ENCODE results near the gene TMC6. TPM values are rescaled to one million over a fixed set of nuclear protein-coding genes. Genes with fewer than 3 reads are reported as not detected.
A peak's percentile ranks its signal among the peaks of the same experiment; 100 is the strongest.

TMC6 gene
- total and polyA plus RNA-seq, 2 of the 13 experiments (the other 11 are each of a cell fraction or from before 2014, with no cell fraction given), result 48.4 to 99.1 TPM

DNA sequence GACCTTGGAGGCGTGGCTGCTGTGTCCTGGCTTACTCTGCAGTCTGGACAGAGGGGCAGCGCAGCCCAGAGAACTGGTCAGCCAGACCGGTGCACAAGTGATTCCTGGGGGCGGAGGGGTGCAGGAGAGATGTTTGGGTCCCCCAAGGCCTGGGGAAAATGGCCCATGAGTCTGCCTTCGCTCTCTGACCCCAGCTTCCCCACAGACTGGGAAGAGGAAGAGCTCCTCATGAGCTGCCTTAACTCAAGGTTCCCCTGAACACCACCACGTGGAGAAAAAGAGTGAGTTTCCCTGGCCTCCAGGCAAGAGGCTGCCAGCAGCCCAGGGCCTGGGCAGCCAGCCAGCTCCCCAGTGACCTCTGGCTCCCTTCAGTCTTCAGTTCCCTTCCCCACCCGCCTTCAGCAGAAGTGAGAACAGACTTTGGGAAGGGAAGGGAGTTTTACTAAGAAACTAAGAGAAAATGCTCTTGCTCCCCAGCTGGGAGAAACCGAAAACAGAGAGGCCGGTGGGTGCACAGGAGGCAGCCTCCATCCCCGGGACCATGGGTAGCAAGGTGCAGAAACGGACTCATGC lies 15.7 kb upstream of the TMC6 start (continued):
- TF ChIP-seq RNF219 (CRISPR knock-in tag; IDR thresholded peaks at IDR 0.05) (no peak), HNF4G (IDR thresholded peaks at IDR 0.05; ENCODE audit: borderline replicate concordance, low read depth, low read length) (no peak), HNF4G (CRISPR knock-in tag; IDR thresholded peaks at IDR 0.05; ENCODE audit: borderline replicate concordance, low read depth) (0 out of 2 replicates have a peak, but pooled peaks have one; percentile 15), EHMT2 (IDR thresholded peaks at IDR 0.05; ENCODE audit: borderline replicate concordance, low read depth, low read length) (no peak), BHLHE40 (IDR thresholded peaks at IDR 0.05; ENCODE audit: low read length) (no peak), SKI (IDR thresholded peaks at IDR 0.05; ENCODE audit: partially characterized antibody) (no peak), ZKSCAN5 (CRISPR knock-in tag; IDR thresholded peaks at IDR 0.05) (no peak), EEA1 (CRISPR knock-in tag; IDR thresholded peaks at IDR 0.05; ENCODE audit: borderline replicate concordance) (no peak), FOXM1 (CRISPR knock-in tag; IDR thresholded peaks at IDR 0.05) (no peak), MAX (IDR thresholded peaks at IDR 0.05) (peak; percentile 75), ZFYVE20 (CRISPR knock-in tag; IDR thresholded peaks at IDR 0.05; ENCODE audit: borderline replicate concordance, low read depth) (no peak), CHCHD3 (CRISPR knock-in tag; IDR thresholded peaks at IDR 0.05) (no peak), SCMH1 (CRISPR knock-in tag; IDR thresholded peaks at IDR 0.05; ENCODE audit: borderline replicate concordance) (no peak), RELA (CRISPR knock-in tag; IDR thresholded peaks at IDR 0.05) (no peak), HNRNPK (IDR thresholded peaks at IDR 0.05; ENCODE audit: low read depth, low read length, poor library complexity, severe bottlenecking) (no peak), SMC3 (IDR thresholded peaks at IDR 0.05; ENCODE audit: low read length) (no peak), RBAK (CRISPR knock-in tag; IDR thresholded peaks at IDR 0.05) (no peak), DMAP1 (CRISPR knock-in tag; IDR thresholded peaks at IDR 0.05) (no peak; the same call in 1 of the 2 replicates), AHR (CRISPR knock-in tag; IDR thresholded peaks at IDR 0.05) (no peak), MXI1 (IDR thresholded peaks at IDR 0.05; ENCODE audit: borderline replicate concordance, low read depth, low read length) (peak; percentile 20; the same call in 1 of the 3 replicates), REPIN1 (CRISPR knock-in tag; IDR thresholded peaks at IDR 0.05; ENCODE audit: borderline replicate concordance, low read depth) (no peak), ZNF343 (CRISPR knock-in tag; IDR thresholded peaks at IDR 0.05) (no peak), ZBTB20 (CRISPR knock-in tag; IDR thresholded peaks at IDR 0.05; ENCODE audit: borderline replicate concordance, low read depth) (no peak), ZNF713 (CRISPR knock-in tag; IDR thresholded peaks at IDR 0.05) (no peak; the same call in 1 of the 2 replicates), E2F1 (CRISPR knock-in tag; IDR thresholded peaks at IDR 0.05) (no peak)
- TF ChIP-seq, protein P1, sequence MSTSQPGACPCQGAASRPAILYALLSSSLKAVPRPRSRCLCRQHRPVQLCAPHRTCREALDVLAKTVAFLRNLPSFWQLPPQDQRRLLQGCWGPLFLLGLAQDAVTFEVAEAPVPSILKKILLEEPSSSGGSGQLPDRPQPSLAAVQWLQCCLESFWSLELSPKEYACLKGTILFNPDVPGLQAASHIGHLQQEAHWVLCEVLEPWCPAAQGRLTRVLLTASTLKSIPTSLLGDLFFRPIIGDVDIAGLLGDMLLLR (CRISPR knock-in tag; IDR thresholded peaks at IDR 0.05), result no peak
- TF ChIP-seq, protein P2, sequence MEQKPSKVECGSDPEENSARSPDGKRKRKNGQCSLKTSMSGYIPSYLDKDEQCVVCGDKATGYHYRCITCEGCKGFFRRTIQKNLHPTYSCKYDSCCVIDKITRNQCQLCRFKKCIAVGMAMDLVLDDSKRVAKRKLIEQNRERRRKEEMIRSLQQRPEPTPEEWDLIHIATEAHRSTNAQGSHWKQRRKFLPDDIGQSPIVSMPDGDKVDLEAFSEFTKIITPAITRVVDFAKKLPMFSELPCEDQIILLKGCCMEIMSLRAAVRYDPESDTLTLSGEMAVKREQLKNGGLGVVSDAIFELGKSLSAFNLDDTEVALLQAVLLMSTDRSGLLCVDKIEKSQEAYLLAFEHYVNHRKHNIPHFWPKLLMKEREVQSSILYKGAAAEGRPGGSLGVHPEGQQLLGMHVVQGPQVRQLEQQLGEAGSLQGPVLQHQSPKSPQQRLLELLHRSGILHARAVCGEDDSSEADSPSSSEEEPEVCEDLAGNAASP (CRISPR knock-in tag; IDR thresholded peaks at IDR 0.05; ENCODE audit: borderline replicate concordance), result no peak

Measured in HepG2 (cell line).